PC-9 (cell line): ENCODE measurements around the gene VAMP3. TPM values are rescaled to one million over a fixed set of nuclear protein-coding genes. Genes with fewer than 3 reads are reported as not detected.

Source experiments
- BruUV-seq: library from RNA; stranded (reverse); fragments of 400-500 nt; replicated peaks from 2 replicates; lab custom pipeline; 2021; lab: Mats Ljungman, UMichigan
- CTCF ChIA-PET: fragments of 300-600 bp; sonication (Branson Sonifier 250); formaldehyde crosslinking; loops from one replicate; lab custom pipeline; 2022; ENCODE audit warnings: antibody characterized with exemption; lab: Charles Lee
- POLR2A ChIA-PET: fragments of 300-600 bp; sonication (Branson Sonifier 250); formaldehyde crosslinking; loops from one replicate; lab custom pipeline; 2022; ENCODE audit warnings: antibody characterized with exemption; ENCODE audit not compliant: unreplicated experiment; lab: Charles Lee
- DNase-seq, 2 experiments: peaks; one replicate each; pipeline versions ENCODE4 v3.0.0 to v3.0.0-alpha.2; 2015 to 2022; ENCODE audit warnings: mixed read lengths in 1 of 2
- H2AFZ ChIP-seq: fragments of 200-600 bp; sonication (generic); 2 replicates; pipeline ENCODE4 v1.8.1; 2017; ENCODE audit warnings: antibody characterized with exemption
- H3F3A ChIP-seq: fragments of 200-600 bp; sonication (generic); 2 replicates; pipeline ENCODE4 v1.8.1; 2017; ENCODE audit warnings: antibody characterized with exemption, mild to moderate bottlenecking, low read depth; ENCODE audit not compliant: insufficient read depth
- H3K27ac ChIP-seq: fragments of 200-600 bp; sonication (generic); 2 replicates; pipeline ENCODE4 v1.6.1; 2016; ENCODE audit warnings: mixed run types
- H3K27me3 ChIP-seq: fragments of 200-600 bp; sonication (generic); 2 replicates; pipeline ENCODE4 v1.6.1; 2016; ENCODE audit warnings: low read depth, mixed run types; ENCODE audit not compliant: insufficient read depth
- H3K36me3 ChIP-seq: fragments of 200-600 bp; sonication (generic); 2 replicates; pipeline ENCODE4 v1.6.1; 2016; ENCODE audit warnings: low read depth, mixed run types
- H3K4me1 ChIP-seq: fragments of 200-600 bp; sonication (generic); replicated peaks from 2 replicates; pipeline ENCODE4 v1.6.1; 2016; ENCODE audit warnings: mixed run types; ENCODE audit not compliant: insufficient read depth
- H3K4me2 ChIP-seq: fragments of 200-600 bp; sonication (generic); 2 replicates; pipeline ENCODE4 v1.6.1; 2017; ENCODE audit warnings: mixed run types
- H3K4me3 ChIP-seq: fragments of 200-600 bp; sonication (generic); 2 replicates; pipeline ENCODE4 v1.6.1; 2016; ENCODE audit warnings: mixed run types
- H3K79me2 ChIP-seq: fragments of 200-600 bp; sonication (generic); 2 replicates; pipeline ENCODE4 v1.6.1; 2017; ENCODE audit warnings: low read depth, mixed run types
- H3K9me2 ChIP-seq: fragments of 200-600 bp; sonication (generic); 2 replicates; pipeline ENCODE4 v1.8.1; 2017; ENCODE audit warnings: mild to moderate bottlenecking; ENCODE audit not compliant: insufficient read depth
- H3K9me3 ChIP-seq: fragments of 200-600 bp; sonication (generic); 2 replicates; pipeline ENCODE4 v1.8.1; 2016; ENCODE audit warnings: low read depth; ENCODE audit not compliant: insufficient read depth
- H4K20me1 ChIP-seq: fragments of 200-600 bp; sonication (generic); 2 replicates; pipeline ENCODE4 v1.8.1; 2017; ENCODE audit not compliant: insufficient read depth
- CTCF ChIP-seq: fragments of 200-600 bp; sonication (generic); conservative IDR thresholded peaks from 2 replicates; pipeline ENCODE4 v1.6.1; 2017; ENCODE audit warnings: mixed run types, antibody characterized with exemption, mild to moderate bottlenecking, moderate library complexity
- EZH2 ChIP-seq: fragments of 200-600 bp; sonication (generic); IDR thresholded peaks from 2 replicates; pipeline ENCODE4 v1.8.0; 2017; ENCODE audit warnings: antibody characterized with exemption, low read depth
- intact Hi-C: fragments of 100-400 bp; cut with micrococcal nuclease; formaldehyde crosslinking; loops from one replicate; pipeline ENCODE4 v1.10.0; 2022; ENCODE audit not compliant: unreplicated experiment
- total RNA-seq: library from RNA; stranded (reverse); gene quantifications from 2 replicates; pipeline ENCODE4 v1.2.3, GENCODE V29; 2021

VAMP3 gene
- total RNA-seq, 1 experiment from 2014 or later: 78.6 TPM

GRCh38 chr1:7784492-7785071 is 13.5 kb downstream of the VAMP3 start:
- Histone ChIP-seq H3K27me3 (no peaks in the 10 kb centered on the region), H3K36me3 (0 out of 2 replicates have a peak, but pooled peaks cover 5% of the 10 kb centered on the region), H3K27ac (peak overlapping the region; percentile 39; the same call in 1 of the 2 replicates), H3K4me3 (peak overlapping the region; percentile 57; the same call in 1 of the 2 replicates), H4K20me1 (no peaks in the 10 kb centered on the region), H3K9me3 (no peaks in the 10 kb centered on the region), H3K79me2 (no peaks in the 10 kb centered on the region), H3K4me1 (no peaks in the 10 kb centered on the region), H3K4me2 (peak overlapping the region; percentile 74), H2AFZ (no peak overlapping the region), H3K9me2 (no peaks in the 10 kb centered on the region), H3F3A (peaks cover 10% of the 10 kb centered on the region; the same call in 1 of the 2 replicates)
- no peak for DNase-seq
- BruUV-seq: TSS peak; percentile 43
- intact Hi-C loops: no loop called here
- ChIA-PET POLR2A (no interaction called here), CTCF (no interaction called here)
- TF ChIP-seq EZH2: no peak
- no peak for TF ChIP-seq CTCF

GRCh38 chr1:7785108-7785507 is 14.0 kb downstream of the VAMP3 start:
- DNase-seq: no peak
- Histone ChIP-seq H3K27me3 (no peaks in the 10 kb centered on the region), H3K79me2 (no peaks in the 10 kb centered on the region), H3K9me3 (no peaks in the 10 kb centered on the region), H3K4me1 (no peaks in the 10 kb centered on the region), H3K36me3 (peaks cover 10% of the 10 kb centered on the region), H3F3A (peaks cover 10% of the 10 kb centered on the region; the same call in 1 of the 2 replicates), H4K20me1 (no peaks in the 10 kb centered on the region), H2AFZ (no peak overlapping the region), H3K4me2 (peak overlapping the region; percentile 74), H3K4me3 (peak overlapping the region; percentile 57; the same call in 1 of the 2 replicates), H3K9me2 (no peaks in the 10 kb centered on the region), H3K27ac (no peak overlapping the region)
- no TSS peak for BruUV-seq
- no peak for TF ChIP-seq EZH2
- no peak for TF ChIP-seq CTCF
- intact Hi-C loops: no loop called here
- ChIA-PET POLR2A (no interaction called here), CTCF (interaction anchor here (0.6 kb wide), 1 partner anchor 28 kb away, joined by 3 read pairs; no protein-coding TSS in a partner anchor)

- Histone ChIP-seq H3K4me2 (no peak overlapping the region), H3K27ac (no peak overlapping the region), H3K36me3 (peaks cover 16% of the 10 kb centered on the region), H3K9me3 (0 out of 2 replicates have a peak, but pooled peaks cover 5% of the 10 kb centered on the region), H3F3A (peaks cover 10% of the 10 kb centered on the region; the same call in 1 of the 2 replicates), H3K9me2 (no peaks in the 10 kb centered on the region), H2AFZ (no peak overlapping the region), H3K4me1 (no peaks in the 10 kb centered on the region), H3K4me3 (no peak overlapping the region), H4K20me1 (no peaks in the 10 kb centered on the region), H3K79me2 (no peaks in the 10 kb centered on the region), H3K27me3 (no peaks in the 10 kb centered on the region)
- ChIA-PET CTCF (no interaction called here), POLR2A (no interaction called here)
- no peak for TF ChIP-seq CTCF
- TF ChIP-seq EZH2: no peak
- no TSS peak for BruUV-seq
- no peak for DNase-seq
- intact Hi-C loops: no loop called here
These were observed 15.7 kb downstream of the VAMP3 start for GRCh38 chr1:7786795-7787194.
